B cell (primary cell): ENCODE measurements around the gene MYO1C. TPM values are rescaled to one million over a fixed set of nuclear protein-coding genes. Genes with fewer than 3 reads are reported as not detected.

Experiments used
- ATAC-seq: fragments of 200-7000 bp; cut with Tn5 transposase; one replicate; pipeline ENCODE4 v1.10.0; 2021; ENCODE audit warnings: low read depth, mild to moderate bottlenecking, moderate number of reproducible peaks, moderate library complexity
- CTCF ChIA-PET: fragments of 350-600 bp; sonication (Branson Sonifier 250); formaldehyde crosslinking; loops from one replicate; lab custom pipeline; 2021; ENCODE audit warnings: antibody characterized with exemption, inconsistent platforms; lab: Charles Lee
- POLR2A ChIA-PET: fragments of 350-600 bp; sonication (Branson Sonifier 250); formaldehyde crosslinking; loops from one replicate; lab custom pipeline; 2021; ENCODE audit warnings: antibody characterized with exemption; lab: Charles Lee
- DNase-seq: peaks from one replicate; pipeline ENCODE4 v3.0.0; 2013
- H2AFZ ChIP-seq: 2 replicates; pipeline ENCODE4 v1.6.1; 2012; ENCODE audit warnings: mild to moderate bottlenecking, low read depth, low read length; ENCODE audit not compliant: insufficient read depth, poor library complexity, severe bottlenecking
- H3K27ac ChIP-seq, 2 donors: 1 replicate in 1 of 2; 2 replicates in 1 of 2; pipeline ENCODE4 v1.5.1; 2012 to 2013; ENCODE audit warnings: low read length in 2 of 2, mild to moderate bottlenecking in 2 of 2, moderate library complexity in 1 of 2
- H3K27me3 ChIP-seq, 4 experiments: fragments of 200-600 bp in 1 of 4; sonication (generic) in 1 of 4; replicated peaks in 1 of 4; 1 replicate in 2 of 4; 2 replicates in 2 of 4; pipeline versions ENCODE4 v1.6.1 to v1.7.0; 2013 to 2016; ENCODE audit warnings: low read length in 3 of 4, mild to moderate bottlenecking in 2 of 4, mixed read lengths in 1 of 4, moderate library complexity in 1 of 4; ENCODE audit not compliant: insufficient read depth in 4 of 4, control insufficient read depth in 3 of 4; ENCODE audit errors: control extremely low read depth in 1 of 4
- H3K36me3 ChIP-seq, 2 experiments: replicated peaks in 1 of 2; 1 replicate in 1 of 2; 2 replicates in 1 of 2; pipeline versions ENCODE4 v1.6.1 to v1.7.1; 2013; ENCODE audit warnings: low read length in 1 of 2; ENCODE audit not compliant: insufficient read depth in 2 of 2, control insufficient read depth in 1 of 2; ENCODE audit errors: control extremely low read depth in 1 of 2, extremely low read depth in 1 of 2
- H3K4me1 ChIP-seq, 2 donors: fragments of 200-600 bp in 1 of 2; sonication (generic) in 1 of 2; 1 replicate in 1 of 2; 2 replicates in 1 of 2; pipeline versions ENCODE4 v1.5.1 to v1.6.1; 2013 to 2017; ENCODE audit warnings: low read length in 2 of 2; ENCODE audit not compliant: control insufficient read depth in 2 of 2, insufficient read depth in 2 of 2
- H3K4me2 ChIP-seq: replicated peaks from 2 replicates; pipeline ENCODE3; 2012; ENCODE audit warnings: mild to moderate bottlenecking, low read depth, low read length; ENCODE audit not compliant: poor library complexity, severe bottlenecking
- H3K4me3 ChIP-seq, 5 experiments: fragments of 200-600 bp in 1 of 5; sonication (generic) in 1 of 5; 1 replicate in 3 of 5; 2 replicates in 2 of 5; pipeline versions ENCODE4 v1.5.1 to v1.7.0; 2011 to 2016; ENCODE audit warnings: low read length in 4 of 5, mild to moderate bottlenecking in 4 of 5, low read depth in 2 of 5, control low read depth in 1 of 5, moderate library complexity in 1 of 5; ENCODE audit not compliant: insufficient read depth in 1 of 5; ENCODE audit errors: control extremely low read depth in 1 of 5, extremely low read depth in 1 of 5
- H3K79me2 ChIP-seq: fragments of 200-600 bp; sonication (generic); one replicate; pipeline ENCODE4 v1.6.0; 2016; ENCODE audit warnings: low read length; ENCODE audit not compliant: control insufficient read depth, insufficient read depth
- H3K9ac ChIP-seq: fragments of 200-600 bp; sonication (generic); 2 replicates; pipeline ENCODE4 v1.6.1; 2017; ENCODE audit warnings: mild to moderate bottlenecking, low read length, moderate library complexity
- H3K9me3 ChIP-seq, 3 donors: one replicate each; pipeline versions ENCODE4 v1.6.1 to v1.7.1; 2013; ENCODE audit warnings: low read length in 2 of 3; ENCODE audit not compliant: control insufficient read depth in 2 of 3, insufficient read depth in 1 of 3; ENCODE audit errors: control extremely low read depth in 1 of 3
- H4K20me1 ChIP-seq: 2 replicates; pipeline ENCODE4 v1.6.0; 2012; ENCODE audit warnings: mild to moderate bottlenecking, low read length; ENCODE audit not compliant: insufficient read depth, control insufficient read depth, poor library complexity, severe bottlenecking
- H3K27ac Mint-ChIP-seq: one replicate; pipeline ENCODE4 v1.8.0; 2021; ENCODE audit warnings: mixed read lengths
- H3K27me3 Mint-ChIP-seq: one replicate; pipeline ENCODE4 v1.8.0; 2021; ENCODE audit warnings: mixed read lengths
- H3K4me1 Mint-ChIP-seq: one replicate; pipeline ENCODE4 v1.8.0; 2021; ENCODE audit warnings: mixed read lengths
- H3K4me3 Mint-ChIP-seq: one replicate; pipeline ENCODE4 v1.8.0; 2021; ENCODE audit warnings: mixed read lengths
- H3K9me3 Mint-ChIP-seq: one replicate; pipeline ENCODE4 v1.8.0; 2022; ENCODE audit warnings: mixed read lengths; ENCODE audit not compliant: insufficient read depth
- CTCF ChIP-seq: fragments of 200-600 bp; IDR thresholded peaks from one replicate; pipeline ENCODE4 v1.8.0; 2022; ENCODE audit warnings: antibody characterized with exemption, mild to moderate bottlenecking
- EZH2 ChIP-seq: IDR thresholded peaks from 2 replicates; pipeline ENCODE4 v1.6.1; 2012; ENCODE audit warnings: borderline replicate concordance, low read depth, mild to moderate bottlenecking, moderate library complexity, low read length; ENCODE audit not compliant: insufficient read depth, poor library complexity, severe bottlenecking
- WGBS: methylation state at CpG from one replicate; pipeline ENCODE4 v1.1.5; 2013; ENCODE audit warnings: missing lambda C conversion rate; ENCODE audit not compliant: insufficient coverage; 5-methylcytosine and 5-hydroxymethylcytosine counted together
- intact Hi-C: fragments of 100-400 bp; cut with micrococcal nuclease; formaldehyde crosslinking; loops from one replicate; pipeline ENCODE4 v1.10.0; 2022
- polyA plus RNA-seq: library from polyadenylated mRNA; depleted of rRNA; stranded (reverse); fragments of >200 nt; gene quantifications from 2 replicates; pipeline ENCODE4 v1.2.3, GENCODE V29; 2012
- total RNA-seq, 2 donors: library from RNA; stranded (reverse); fragments of 120-200 nt in 1 of 2; gene quantifications; 1 replicate in 1 of 2; 2 replicates in 1 of 2; pipeline versions ENCODE4 v1.2.3 to v1.2.4, GENCODE V29; 2013 to 2022

Gene MYO1C
- total and polyA plus RNA-seq, 2 donors (not counting 1 experiment from before 2014, with no cell fraction given) = 54.7 to 81.7 TPM

GRCh38 chr17:1487939-1488825 lies 4.3 kb downstream of the MYO1C start:
- CTCF ChIA-PET = interaction anchor here (0.5 to 3.6 kb wide), 9 partner anchors 25 to 126 kb away, joined by 3 to 23 read pairs (median 4); partner anchors contain the start of gene INPP5K
- peak; percentile 32 for ATAC-seq
- Histone ChIP-seq H3K79me2 (peaks cover 24% of the 10 kb centered on the region), H3K36me3 (peaks cover 0 to 4% of the 10 kb centered on the region in 2 experiments), H3K9ac (peak overlapping the region; percentile 72), H3K27me3 (peaks cover 0 to 5% (median 0%) of the 10 kb centered on the region in 4 experiments), H4K20me1 (peaks cover 26% of the 10 kb centered on the region), H3K9me3 (no peaks in the 10 kb centered on the region), H2AFZ (peak overlapping the region; percentile 65), H3K4me1 (peaks cover 35 to 64% of the 10 kb centered on the region in 2 donors), H3K4me3 (peak overlapping the region; percentile 31 to 83 (median 68)), H3K27ac (peak overlapping the region; percentile 81 to 90), H3K4me2 (peak overlapping the region; percentile 98)
- H3K27me3 Mint-ChIP-seq = no peaks in the 10 kb centered on the region
- POLR2A ChIA-PET = interaction anchor here (0.6 to 3.9 kb wide), 9 partner anchors 9 to 161 kb away, joined by 3 to 23 read pairs (median 4); partner anchors contain the start of genes INPP5K, SLC43A2 and YWHAE
- H3K9me3 Mint-ChIP-seq = no peaks in the 10 kb centered on the region
- intact Hi-C loops = loop anchor here (1.0 to 5.0 kb wide), 3 partner anchors 25 to 307 kb away; no protein-coding TSS in a partner anchor
- 5% methylated on average over 72 of the region's 72 CpGs for WGBS
- TF ChIP-seq EZH2 = no peak
- no peak for TF ChIP-seq CTCF
- peak overlapping the region; percentile 87 for H3K4me3 Mint-ChIP-seq
- peak; percentile 88 for DNase-seq
- H3K4me1 Mint-ChIP-seq = peaks cover 54% of the 10 kb centered on the region
- peak overlapping the region; percentile 91 for H3K27ac Mint-ChIP-seq
